Forelimb muscle (tissue), 1 donor: ENCODE data around the gene ADGRB2. TPM values are rescaled to one million over a fixed set of nuclear protein-coding genes. Genes with fewer than 3 reads are reported as not detected.

ENCODE experiments used
- DNase-seq: peaks from one replicate; pipeline ENCODE4 v3.0.0-alpha.2; 2013; ENCODE audit warnings: low read depth
- polyA plus RNA-seq: library from polyadenylated mRNA; unstranded; fragments of 120-200 nt; gene quantifications from one replicate; pipeline ENCODE4 v1.2.1, GENCODE V29; 2013; ENCODE audit not compliant: insufficient read length

The ADGRB2 gene
- polyA plus RNA-seq, 1 donor, result 13.6 TPM

GRCh38 chr1:31795096-31795675, 31.0 kb upstream of the ADGRB2 start:
- DNase-seq, result no peak

DNA sequence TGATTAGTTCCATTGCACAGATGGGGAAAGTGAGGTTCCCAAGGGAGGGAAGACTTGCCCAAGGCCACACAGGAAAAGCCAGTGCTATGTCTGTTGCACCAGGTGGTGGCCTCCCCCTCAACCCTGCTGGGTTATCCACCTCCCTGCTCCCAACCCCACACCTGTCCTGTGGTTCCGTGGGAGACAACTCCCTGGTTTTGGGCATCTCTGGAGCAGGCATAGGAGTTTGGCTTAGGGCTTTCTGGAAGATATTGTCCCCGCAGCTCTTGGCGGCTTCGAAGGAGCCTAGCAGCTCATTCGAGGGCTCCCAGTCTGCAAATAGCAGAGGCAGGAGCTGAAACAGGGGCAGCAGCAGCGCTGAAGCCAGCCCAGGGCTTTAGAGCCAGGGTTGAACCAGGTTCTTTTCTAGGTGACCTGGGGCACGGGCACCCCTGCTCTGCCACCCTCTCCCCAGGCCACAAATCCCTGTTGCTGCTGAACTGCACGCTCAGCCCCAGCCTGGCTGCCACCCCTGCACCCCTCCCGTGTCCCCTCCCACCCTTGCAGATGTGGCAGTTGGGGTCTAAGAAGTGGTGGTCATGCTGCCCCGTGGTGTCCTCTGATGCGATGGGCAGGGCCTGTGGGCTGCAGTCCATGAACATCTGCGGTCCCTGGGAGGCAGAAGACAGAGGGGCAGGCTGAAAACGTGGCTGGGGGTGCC, 29.6 kb upstream of the ADGRB2 start:
- no peak for DNase-seq

DNA sequence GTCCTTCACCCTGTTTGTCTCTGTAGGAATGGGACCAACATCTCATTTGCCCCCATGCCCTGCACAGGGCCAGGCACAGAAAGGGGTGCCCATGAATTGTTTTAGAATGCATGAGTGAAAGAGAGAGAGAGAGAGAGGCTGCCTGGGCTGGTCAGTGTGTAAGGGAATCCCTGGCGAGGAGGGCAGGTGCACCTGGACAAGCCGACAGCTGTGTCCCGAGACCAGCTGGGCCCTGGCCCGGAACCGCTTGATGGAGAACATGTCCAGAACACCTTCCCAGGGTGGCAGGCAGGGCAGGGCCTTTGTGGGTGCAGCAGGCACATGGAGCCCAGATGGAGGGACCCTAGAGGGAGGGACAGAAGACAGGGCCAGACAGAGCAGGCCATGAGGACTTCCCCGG, 28.9 kb upstream of the ADGRB2 start:
- no peak for DNase-seq

DNA sequence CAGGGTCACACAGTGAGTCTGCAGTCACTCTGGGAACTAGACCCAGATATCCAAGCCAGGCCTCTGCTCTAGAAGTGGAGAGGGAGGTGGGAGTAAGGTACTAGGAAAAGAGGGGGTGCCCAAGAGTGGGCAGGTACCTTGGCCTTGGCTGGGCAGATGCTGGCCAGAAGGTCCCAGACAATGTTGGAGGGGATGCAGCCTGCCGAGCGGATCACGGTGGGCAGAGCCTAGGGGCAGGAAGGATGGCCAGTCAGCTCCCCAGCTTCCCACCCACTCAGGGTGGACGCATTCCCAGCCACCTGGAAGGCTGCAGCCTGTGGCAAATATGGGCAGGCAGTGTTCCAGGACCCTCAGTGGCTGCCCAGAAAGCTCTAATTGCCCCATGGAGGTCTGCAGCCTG, 28.4 kb upstream of the ADGRB2 start:
- DNase-seq, result no peak

- no peak for DNase-seq
Measured at GRCh38 chr1:31792116-31792515, 28.0 kb upstream of the ADGRB2 start.

DNA sequence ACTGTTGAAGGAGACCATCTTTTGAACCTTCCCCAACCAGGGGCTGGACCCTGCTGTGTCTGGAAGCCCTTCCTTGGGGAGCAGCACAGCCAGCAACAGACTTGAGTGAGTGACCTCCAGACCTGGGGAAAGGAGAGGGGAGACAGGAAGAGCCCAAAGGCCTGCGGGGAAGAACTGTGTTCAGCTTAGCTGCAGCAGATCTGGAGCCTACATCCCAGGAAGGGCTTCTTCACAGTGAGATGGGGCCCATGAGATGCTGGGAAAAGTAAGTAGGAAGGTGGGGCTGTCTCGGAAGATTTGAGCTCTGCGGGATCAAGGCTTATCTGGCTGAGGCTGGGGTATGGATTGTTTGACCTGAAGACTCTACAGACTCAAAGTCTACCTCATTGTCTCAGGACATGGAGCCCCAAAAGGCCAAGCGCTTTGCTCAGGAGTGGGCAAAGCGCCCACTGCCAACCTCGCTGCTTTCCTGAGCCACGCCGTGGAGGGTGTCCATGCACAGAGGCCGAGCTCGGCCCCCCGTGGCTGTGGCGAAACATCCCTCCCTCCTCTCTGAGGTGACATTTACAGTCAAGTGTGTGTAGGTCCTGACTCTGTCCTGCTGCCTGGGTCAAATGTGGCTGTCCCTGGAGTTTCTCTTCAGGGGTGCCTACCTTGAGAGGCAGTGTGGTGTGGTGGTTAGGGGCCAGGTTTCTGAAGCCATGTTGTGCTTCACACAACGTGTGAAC, 27.2 kb upstream of the ADGRB2 start:
- DNase-seq, result no peak

DNA sequence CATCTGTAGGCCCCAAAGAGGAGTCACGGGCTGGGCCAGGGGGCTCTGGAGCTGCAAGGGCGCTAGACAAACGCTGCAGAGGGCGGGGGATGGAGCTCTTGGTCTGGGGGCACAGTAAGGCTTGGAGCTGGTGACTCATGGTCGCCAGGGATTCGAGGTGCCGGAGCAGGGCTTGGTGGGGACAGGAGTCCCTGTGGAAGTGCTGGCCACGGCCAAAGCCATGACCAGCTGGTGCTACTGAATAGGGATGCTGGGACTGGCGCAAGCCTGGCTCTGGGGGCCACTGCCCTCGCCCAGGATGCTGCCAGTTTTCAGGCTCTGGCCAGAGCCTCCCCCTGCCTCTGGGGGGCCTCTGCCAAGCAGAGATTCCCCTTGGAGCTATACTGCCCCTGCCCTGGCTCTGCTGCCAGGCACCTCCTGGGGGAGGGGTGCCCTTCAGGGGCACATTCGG, 26.5 kb upstream of the ADGRB2 start:
- DNase-seq, result no peak

DNA sequence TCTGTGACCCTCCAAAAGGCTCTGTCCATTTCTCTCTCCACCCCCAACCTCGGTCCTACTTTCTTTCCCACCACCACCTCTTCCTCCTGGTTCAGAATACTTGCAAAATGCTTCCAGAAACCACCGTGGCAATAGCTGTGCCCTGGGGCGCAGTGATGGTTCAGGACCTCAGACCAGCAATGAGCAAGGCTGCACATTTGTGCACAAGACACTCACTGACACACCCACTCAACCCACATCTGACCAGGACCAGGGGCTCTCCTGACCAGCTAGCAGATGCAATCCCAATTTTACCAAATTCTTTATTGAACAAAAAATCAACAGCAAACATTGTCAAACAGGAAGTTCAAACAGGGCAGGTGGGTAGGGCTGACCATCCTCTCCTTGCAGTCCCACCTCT, 26.0 kb upstream of the ADGRB2 start:
- DNase-seq, result no peak

DNA sequence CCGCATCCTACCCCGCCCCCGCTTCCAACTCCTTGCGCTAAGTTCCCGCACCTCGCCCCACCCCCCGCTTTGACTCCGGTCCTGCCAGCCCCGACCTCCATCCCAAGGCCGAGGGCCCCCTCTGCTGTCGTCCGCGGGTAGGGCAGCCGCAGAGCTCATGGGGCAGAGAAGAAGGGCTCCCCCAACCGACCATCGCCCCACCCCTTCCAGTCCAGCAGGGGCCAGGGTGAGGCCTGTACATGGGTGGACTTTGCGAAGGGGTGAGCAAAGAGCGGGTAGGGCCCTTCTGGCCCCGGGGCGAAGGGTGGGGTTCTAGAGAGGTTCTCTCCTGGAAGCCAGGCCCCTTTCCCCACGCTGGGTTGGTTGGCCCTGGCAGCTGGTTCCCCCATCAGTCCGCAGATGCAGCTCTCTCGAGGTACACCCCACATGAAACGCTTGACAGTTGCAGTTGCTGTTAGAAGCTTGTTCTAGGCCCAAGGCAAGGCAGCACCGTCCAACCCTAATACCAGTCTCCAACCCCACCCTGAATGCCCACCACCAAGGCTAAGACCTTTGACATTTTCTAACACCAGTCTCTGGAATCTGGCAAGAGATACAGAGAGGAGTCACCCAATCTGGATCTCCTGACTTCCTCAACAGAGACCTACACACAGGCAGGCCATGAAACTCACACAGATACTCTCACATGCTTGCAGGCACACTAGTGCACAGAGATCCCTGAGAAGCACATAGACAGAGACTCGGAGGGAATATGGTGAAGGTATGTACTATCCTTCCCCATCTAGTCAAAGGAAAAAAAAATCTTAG, 25.3 kb upstream of the ADGRB2 start:
- no peak for DNase-seq

GRCh38 chr1:31788825-31789256, 24.7 kb upstream of the ADGRB2 start:
- DNase-seq, result no peak

DNA sequence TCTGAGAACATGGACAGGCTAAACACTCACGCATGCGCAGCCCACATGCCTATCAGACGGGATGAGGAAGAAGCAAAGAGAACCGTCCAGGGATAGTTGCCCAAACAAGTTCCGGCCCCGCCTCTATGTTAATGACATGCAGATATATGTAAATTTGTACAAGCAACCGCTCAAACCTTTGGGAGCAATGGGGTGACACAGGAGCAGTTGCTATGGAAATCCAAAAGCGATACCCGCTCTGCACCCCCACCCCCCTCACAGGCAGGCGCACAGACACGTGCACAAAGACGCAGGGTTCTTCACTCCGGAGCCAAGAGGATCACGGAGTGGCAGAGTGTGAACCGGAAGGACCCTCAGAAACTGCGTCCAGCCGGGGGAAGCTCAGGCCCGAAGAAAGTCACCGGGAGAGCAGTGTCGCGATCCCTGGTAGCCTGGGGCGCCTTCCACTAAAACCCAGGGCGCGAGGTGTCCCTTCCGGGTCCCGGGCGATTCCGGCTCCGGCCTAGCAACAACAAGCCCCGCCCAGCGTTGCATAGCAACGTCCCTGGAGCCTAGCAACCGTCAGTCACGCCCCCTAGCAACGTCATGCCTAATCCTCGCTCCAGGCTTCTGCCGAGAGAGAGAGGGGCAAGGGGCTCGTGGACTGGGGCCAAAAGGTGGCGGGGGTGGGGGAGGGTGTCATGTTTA, 24.1 kb upstream of the ADGRB2 start:
- DNase-seq, result peak; percentile 64

DNA sequence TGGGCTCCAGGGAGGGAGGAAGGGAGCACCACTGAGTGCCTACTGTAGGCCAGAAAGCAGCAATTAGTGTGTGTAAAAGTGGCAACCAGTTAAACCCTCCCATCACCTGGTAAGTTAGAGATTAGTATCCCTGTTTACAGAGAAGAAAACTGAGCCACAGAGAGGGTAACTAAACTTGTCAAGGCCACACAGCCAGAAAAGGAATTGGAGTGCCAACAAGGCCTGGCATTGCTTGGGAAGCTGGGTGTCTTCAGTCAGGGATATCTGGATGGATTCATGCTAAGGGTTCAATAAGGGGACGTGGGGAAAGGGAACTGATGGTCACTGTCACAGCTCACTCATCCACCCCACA, 23.6 kb upstream of the ADGRB2 start:
- no peak for DNase-seq

GRCh38 chr1:31787261-31787660, 23.1 kb upstream of the ADGRB2 start:
- no peak for DNase-seq

DNA sequence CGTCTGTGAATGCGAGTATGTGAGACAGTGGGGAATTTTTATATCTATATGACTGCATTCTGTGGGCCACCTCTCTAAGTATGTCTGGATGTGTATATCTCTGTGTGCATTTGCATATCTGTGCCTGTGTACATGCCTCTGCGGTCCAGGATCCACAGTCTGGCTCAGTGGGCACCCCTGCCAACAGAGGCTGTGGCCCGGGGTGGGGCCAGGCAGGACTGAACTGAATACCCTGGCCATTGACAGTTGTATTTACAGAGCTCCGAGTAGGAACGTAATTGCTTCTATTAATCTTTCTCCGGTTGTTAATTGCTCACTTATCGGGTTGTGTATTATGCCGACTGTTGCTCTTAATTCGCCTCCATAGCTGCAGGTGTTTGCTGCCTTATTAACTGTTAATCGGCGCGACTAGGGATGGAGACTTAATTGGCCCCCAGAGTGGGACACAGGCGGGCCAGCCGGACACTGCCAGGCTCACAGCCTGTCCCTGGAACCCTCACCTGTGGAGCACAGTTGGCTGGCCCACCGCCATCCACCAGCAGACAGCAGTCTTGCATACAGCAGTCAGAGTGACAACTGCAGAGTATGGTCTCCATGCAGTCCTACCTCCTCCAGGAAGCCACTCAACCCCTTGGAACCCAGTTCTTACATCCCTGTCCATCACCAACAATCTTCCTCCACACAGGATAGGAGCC, 22.4 kb upstream of the ADGRB2 start:
- no peak for DNase-seq

GRCh38 chr1:31785947-31786290, 21.8 kb upstream of the ADGRB2 start:
- DNase-seq, result no peak

- DNase-seq, result no peak
Measured at GRCh38 chr1:31785020-31785946, 21.1 kb upstream of the ADGRB2 start.

DNA sequence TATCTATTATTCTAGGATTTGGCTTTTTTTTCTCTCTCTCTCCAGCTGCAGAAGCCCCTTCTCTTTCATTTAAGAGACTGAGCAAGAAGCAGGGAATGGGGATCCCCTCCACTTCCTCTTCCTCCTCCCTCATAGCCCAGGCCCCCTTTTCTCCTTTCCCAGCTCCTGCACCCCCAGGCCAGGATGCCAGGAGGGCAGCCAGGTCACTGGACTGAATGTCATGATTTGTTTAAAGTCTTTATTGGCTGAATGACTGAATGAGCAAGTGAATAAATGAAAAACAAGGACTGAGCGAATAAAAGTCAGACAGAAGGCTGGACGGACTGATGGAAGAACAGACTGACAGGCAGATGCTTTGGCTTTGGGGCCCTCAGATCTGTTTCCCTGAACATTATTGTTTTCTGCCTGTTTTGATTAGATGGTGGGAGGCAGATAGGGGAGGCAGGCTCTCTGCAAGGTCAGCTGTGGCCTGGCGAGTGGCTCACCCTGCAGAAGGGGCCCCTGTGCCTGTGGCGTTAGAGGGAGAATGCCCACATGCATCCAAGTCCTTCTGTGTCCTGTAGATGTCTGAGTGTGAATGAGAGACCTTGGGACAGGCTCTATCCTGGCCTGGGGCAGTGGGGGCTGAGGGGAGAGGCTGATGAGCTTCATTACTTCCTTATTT, 20.3 kb upstream of the ADGRB2 start:
- DNase-seq, result no peak

DNA sequence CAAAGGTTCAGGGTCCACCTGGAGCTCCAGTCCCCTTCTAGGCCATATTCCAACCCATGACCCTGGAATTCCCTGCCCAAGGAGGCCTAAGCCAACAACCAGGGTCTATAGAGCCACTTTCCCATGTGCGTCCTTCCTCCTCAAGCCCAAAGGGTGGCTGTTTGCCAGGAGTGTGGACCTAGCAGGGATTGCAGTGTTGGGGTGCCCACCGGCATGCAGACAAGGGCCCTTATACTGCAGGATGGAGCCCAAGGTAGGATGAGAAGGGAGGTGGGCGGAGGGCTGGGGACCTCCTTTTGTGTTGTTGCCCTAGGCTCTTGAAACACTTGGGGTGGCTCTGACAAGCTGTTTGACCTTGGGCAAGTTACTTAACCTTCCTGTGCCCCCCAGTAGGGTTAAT, 19.7 kb upstream of the ADGRB2 start:
- DNase-seq, result no peak
